ENCODE results near the gene SLC7A5. TPM values are rescaled to one million over a fixed set of nuclear protein-coding genes. Genes with fewer than 3 reads are reported as not detected.
"Not testable (repeated sequence)": the region's sequence is repeated elsewhere in the genome, so short reads cannot be mapped to it uniquely, and the experiment has no call there.

The SLC7A5 gene
- total and polyA plus RNA-seq, 12 donors: 1.2 to 15.3 (median 4.1) TPM

- Histone ChIP-seq H3K4me1 (peaks cover 0 to 3% (median 0%) of the 10 kb centered on the region in 9 donors), H3K27me3 (peaks cover 0 to 4% (median 0%) of the 10 kb centered on the region in 7 donors), H3K4me3 (no peak overlapping the region), H3K9me3 (peaks cover 0 to 31% (median 16%) of the 10 kb centered on the region in 11 donors), H3K27ac (no peak overlapping the region), H3K36me3 (no peaks in the 10 kb centered on the region)
- intact Hi-C loops (cut with DNase I): no loop called here
- 78 to 90% methylated on average over 16 of the region's 16 CpGs for WGBS, 2 donors
- no peak for TF ChIP-seq CTCF (IDR thresholded peaks at IDR 0.05)
- DNase-seq: no peak
- no peak for ATAC-seq
These were observed 50.7 kb downstream of the SLC7A5 start for GRCh38 chr16:87818533-87819161.

GRCh38 chr16:87817910-87818309 is 51.4 kb downstream of the SLC7A5 start:
- WGBS, 2 donors: 92 to 94% methylated on average over 8 of the region's 8 CpGs
- Histone ChIP-seq H3K27ac (no peak overlapping the region), H3K27me3 (no peaks in the 10 kb centered on the region), H3K9me3 (peaks cover 0 to 31% (median 16%) of the 10 kb centered on the region in 11 donors), H3K4me3 (no peak overlapping the region), H3K36me3 (no peaks in the 10 kb centered on the region), H3K4me1 (peaks cover 0 to 3% (median 0%) of the 10 kb centered on the region in 9 donors)
- no peak for TF ChIP-seq CTCF (IDR thresholded peaks at IDR 0.05)
- DNase-seq: no peak
- ATAC-seq: no peak
- intact Hi-C loops (cut with DNase I): no loop called here

- ATAC-seq; H3K4me3 ChIP-seq; H3K27me3 ChIP-seq; DNase-seq; H3K36me3 ChIP-seq; H3K27ac ChIP-seq; intact Hi-C loops (cut with DNase I); H3K4me1 ChIP-seq: not testable (repeated sequence)
- H3K9me3 ChIP-seq: peaks cover 0 to 31% (median 16%) of the 10 kb centered on the region in 11 donors
- WGBS, 2 donors: 89 to 90% methylated on average over 7 of the region's 7 CpGs
These were observed 51.9 kb downstream of the SLC7A5 start for GRCh38 chr16:87817370-87817769.

- intact Hi-C loops (cut with DNase I): no loop called here
- H3K4me3 ChIP-seq: no peak overlapping the region
- H3K27me3 ChIP-seq: no peaks in the 10 kb centered on the region
- no peaks in the 10 kb centered on the region for H3K36me3 ChIP-seq
- DNase-seq (no peak), ATAC-seq (no peak)
- no peak overlapping the region for H3K27ac ChIP-seq
- peaks cover 0 to 31% (median 16%) of the 10 kb centered on the region in 11 donors for H3K9me3 ChIP-seq
- TF ChIP-seq CTCF (IDR thresholded peaks at IDR 0.05): no peak
- H3K4me1 ChIP-seq: peaks cover 0 to 4% (median 0%) of the 10 kb centered on the region in 9 donors
- 77 to 78% methylated on average over 11 of the region's 11 CpGs for WGBS, 2 donors
These were observed 52.7 kb downstream of the SLC7A5 start for GRCh38 chr16:87816507-87817100.

GRCh38 chr16:87815567-87815966 is 53.7 kb downstream of the SLC7A5 start:
- ATAC-seq (no peak), DNase-seq (no peak)
- Histone ChIP-seq H3K27ac (no peak overlapping the region), H3K4me3 (no peak overlapping the region), H3K27me3 (peaks cover 0 to under 1% (median 0%) of the 10 kb centered on the region in 7 donors), H3K36me3 (no peaks in the 10 kb centered on the region), H3K9me3 (peaks cover 0 to 31% (median 16%) of the 10 kb centered on the region in 11 donors), H3K4me1 (peaks cover 0 to 4% (median 0%) of the 10 kb centered on the region in 9 donors)
- no peak for TF ChIP-seq CTCF (IDR thresholded peaks at IDR 0.05)
- WGBS, 2 donors: 63 to 81% methylated on average over 5 of the region's 5 CpGs
- intact Hi-C loops (cut with DNase I): loop anchor here in 1 of 10 donors (1.0 kb wide), 1 partner anchor 11 kb away; no protein-coding TSS in a partner anchor
